Neural cell (in vitro differentiated cells): ENCODE data around the gene PDPN. TPM values are rescaled to one million over a fixed set of nuclear protein-coding genes. Genes with fewer than 3 reads are reported as not detected.

Experiments used
- H2AFZ ChIP-seq: fragments of 200-600, 300-800 bp; sonication (generic), shearing (Covaris generic); 2 replicates; pipeline ENCODE4 v1.6.0; 2014; ENCODE audit warnings: low read depth, mild to moderate bottlenecking, antibody characterized with exemption, low read length, moderate library complexity
- H3F3A ChIP-seq: fragments of 200-600 bp; shearing (Covaris generic); 2 replicates; pipeline ENCODE4 v1.6.1; 2016; ENCODE audit warnings: mild to moderate bottlenecking, moderate library complexity, mixed read lengths, antibody characterized with exemption, low read length; ENCODE audit not compliant: insufficient read depth, poor library complexity, severe bottlenecking
- H3K27ac ChIP-seq: fragments of 200-600, 300-800 bp; sonication (generic), shearing (Covaris generic); 2 replicates; pipeline ENCODE4 v1.5.1; 2014; ENCODE audit warnings: mild to moderate bottlenecking, low read length, moderate library complexity
- H3K27me3 ChIP-seq: fragments of 300-800, 200-600 bp; sonication (generic), shearing (Covaris generic); 2 replicates; pipeline ENCODE4 v1.6.0; 2014; ENCODE audit warnings: mild to moderate bottlenecking, low read depth, low read length, moderate library complexity; ENCODE audit not compliant: insufficient read depth
- H3K36me3 ChIP-seq: fragments of 300-800, 200-600 bp; sonication (generic), shearing (Covaris generic); 2 replicates; pipeline ENCODE4 v1.5.1; 2014; ENCODE audit warnings: mild to moderate bottlenecking, antibody characterized with exemption, low read length, moderate library complexity; ENCODE audit not compliant: insufficient read depth
- H3K4me2 ChIP-seq: fragments of 300-800, 200-600 bp; sonication (generic), shearing (Covaris generic); 2 replicates; pipeline ENCODE4 v1.6.0; 2014; ENCODE audit warnings: mild to moderate bottlenecking, low read length
- H3K4me3 ChIP-seq: fragments of 300-800, 200-600 bp; sonication (generic), shearing (Covaris generic); 2 replicates; pipeline ENCODE4 v1.5.1; 2014; ENCODE audit warnings: mild to moderate bottlenecking, low read length, moderate library complexity
- H3K79me2 ChIP-seq: fragments of 200-600 bp; shearing (Covaris generic); replicated peaks from 2 replicates; pipeline ENCODE4 v1.6.0; 2014; ENCODE audit warnings: mild to moderate bottlenecking, low read length, moderate library complexity; ENCODE audit not compliant: insufficient read depth
- H3K9ac ChIP-seq: fragments of 300-800, 200-600 bp; sonication (generic), shearing (Covaris generic); 2 replicates; pipeline ENCODE4 v1.6.1; 2016; ENCODE audit warnings: mild to moderate bottlenecking, low read length, mixed read lengths
- H3K9me2 ChIP-seq: fragments of 200-600 bp; shearing (Covaris generic); 2 replicates; pipeline ENCODE4 v1.6.1; 2016; ENCODE audit warnings: mild to moderate bottlenecking, low read length, mixed read lengths; ENCODE audit not compliant: insufficient read depth
- H3K9me3 ChIP-seq: fragments of 200-600, 300-800 bp; sonication (generic), shearing (Covaris generic); 2 replicates; pipeline ENCODE4 v1.6.1; 2016; ENCODE audit warnings: mild to moderate bottlenecking, mixed run types, low read length, moderate library complexity, mixed read lengths
- H4K20me1 ChIP-seq: fragments of 200-600 bp; shearing (Covaris generic); 2 replicates; pipeline ENCODE4 v1.6.1; 2016; ENCODE audit warnings: mild to moderate bottlenecking, mixed run types; ENCODE audit not compliant: insufficient read depth
- CTCF ChIP-seq: fragments of 450-650 bp; IDR thresholded peaks from 2 replicates; pipeline ENCODE4 v1.5.1; 2014; ENCODE audit warnings: antibody characterized with exemption, mild to moderate bottlenecking, moderate library complexity; ENCODE audit not compliant: poor library complexity, severe bottlenecking
- EP300 ChIP-seq: fragments of 450-650 bp; conservative IDR thresholded peaks from 2 replicates; pipeline ENCODE4 v1.6.1; 2014; ENCODE audit warnings: antibody characterized with exemption, mild to moderate bottlenecking, moderate library complexity; ENCODE audit not compliant: poor library complexity, severe bottlenecking
- EZH2 ChIP-seq: fragments of 200-600, 300-800 bp; shearing (Covaris generic), sonication (generic); IDR thresholded peaks from 2 replicates; pipeline ENCODE4 v1.6.1; 2014; ENCODE audit warnings: antibody characterized with exemption, low read length, borderline replicate concordance, mild to moderate bottlenecking; ENCODE audit not compliant: insufficient read depth, poor library complexity, severe bottlenecking
- MXI1 ChIP-seq: fragments of 450-650 bp; conservative IDR thresholded peaks from 2 replicates; pipeline ENCODE4 v1.6.1; 2014; ENCODE audit warnings: antibody characterized with exemption, mild to moderate bottlenecking; ENCODE audit not compliant: poor library complexity, severe bottlenecking
- POLR2AphosphoS5 ChIP-seq: IDR thresholded peaks from 2 replicates; pipeline ENCODE4 v1.6.1; 2012
- RAD21 ChIP-seq: fragments of 450-650 bp; conservative IDR thresholded peaks from 2 replicates; pipeline ENCODE4 v1.6.1; 2014; ENCODE audit warnings: antibody characterized with exemption, mild to moderate bottlenecking, moderate library complexity
- REST ChIP-seq: IDR thresholded peaks from 2 replicates; pipeline ENCODE4 v1.6.1; 2012; ENCODE audit warnings: borderline replicate concordance
- SMC3 ChIP-seq: fragments of 450-650 bp; conservative IDR thresholded peaks from 2 replicates; pipeline ENCODE4 v1.6.1; 2014; ENCODE audit warnings: antibody characterized with exemption, mild to moderate bottlenecking, moderate library complexity; ENCODE audit not compliant: poor library complexity
- TAF1 ChIP-seq: IDR thresholded peaks from 2 replicates; pipeline ENCODE4 v1.6.1; 2012; ENCODE audit warnings: low read depth
- polyA plus RNA-seq: library from polyadenylated mRNA; depleted of rRNA; stranded (reverse); fragments of >200 nt; gene quantifications from 2 replicates; pipeline ENCODE4 v1.2.3, GENCODE V29; 2014

The PDPN gene
- polyA plus RNA-seq, 1 donor from 2014 or later: 0.63 TPM

GRCh38 chr1:13536571-13536970 lies 47.1 kb upstream of the PDPN start:
- no peak overlapping the region for H3K4me2 ChIP-seq

GRCh38 chr1:13538832-13539231 lies 44.8 kb upstream of the PDPN start:
- H3K27ac ChIP-seq: no peak overlapping the region
- H3K79me2 ChIP-seq: no peaks in the 10 kb centered on the region
- H3K4me2 ChIP-seq: no peak overlapping the region
- H4K20me1 ChIP-seq: no peaks in the 10 kb centered on the region
- no peak overlapping the region for H2AFZ ChIP-seq
- H3K9me2 ChIP-seq: no peaks in the 10 kb centered on the region
- H3K9me3 ChIP-seq: no peaks in the 10 kb centered on the region
- H3F3A ChIP-seq: no peaks in the 10 kb centered on the region
- no peak overlapping the region for H3K9ac ChIP-seq
- no peaks in the 10 kb centered on the region for H3K27me3 ChIP-seq
- no peaks in the 10 kb centered on the region for H3K36me3 ChIP-seq
- H3K4me3 ChIP-seq: no peak overlapping the region
- TF ChIP-seq REST: no peak
- no peak for TF ChIP-seq EP300
- TF ChIP-seq CTCF: no peak
- no peak for TF ChIP-seq SMC3
- TF ChIP-seq RAD21: no peak
- TF ChIP-seq EZH2: no peak

More at GRCh38 chr1:13536571-13536970, 47.1 kb upstream of the PDPN start:
- TF ChIP-seq CTCF (no peak), MXI1 (no peak), EZH2 (no peak), EP300 (no peak), RAD21 (no peak), TAF1 (no peak), SMC3 (no peak), REST (no peak), POLR2AphosphoS5 (no peak)
- Histone ChIP-seq H3K4me3 (no peak overlapping the region), H3K27ac (no peak overlapping the region), H3K9ac (no peak overlapping the region), H2AFZ (no peak overlapping the region), H3K9me2 (no peaks in the 10 kb centered on the region), H3K27me3 (no peaks in the 10 kb centered on the region), H3F3A (no peaks in the 10 kb centered on the region), H3K9me3 (no peaks in the 10 kb centered on the region), H3K36me3 (no peaks in the 10 kb centered on the region), H3K79me2 (no peaks in the 10 kb centered on the region), H4K20me1 (no peaks in the 10 kb centered on the region)
